DMS153 treated with DMSO at 0.1 percent for 48 hours (cell line): Measurements from ENCODE around the gene LRIG2.
"Not testable (repeated sequence)": the region's sequence is repeated elsewhere in the genome, so short reads cannot be mapped to it uniquely, and the experiment has no call there.

ENCODE experiments used
- DNase-seq: peaks from one replicate; lab custom pipeline; 2025; ENCODE audit not compliant: unreplicated experiment; lab: John Stamatoyannopoulos, UW

Gene LRIG2, protein sequence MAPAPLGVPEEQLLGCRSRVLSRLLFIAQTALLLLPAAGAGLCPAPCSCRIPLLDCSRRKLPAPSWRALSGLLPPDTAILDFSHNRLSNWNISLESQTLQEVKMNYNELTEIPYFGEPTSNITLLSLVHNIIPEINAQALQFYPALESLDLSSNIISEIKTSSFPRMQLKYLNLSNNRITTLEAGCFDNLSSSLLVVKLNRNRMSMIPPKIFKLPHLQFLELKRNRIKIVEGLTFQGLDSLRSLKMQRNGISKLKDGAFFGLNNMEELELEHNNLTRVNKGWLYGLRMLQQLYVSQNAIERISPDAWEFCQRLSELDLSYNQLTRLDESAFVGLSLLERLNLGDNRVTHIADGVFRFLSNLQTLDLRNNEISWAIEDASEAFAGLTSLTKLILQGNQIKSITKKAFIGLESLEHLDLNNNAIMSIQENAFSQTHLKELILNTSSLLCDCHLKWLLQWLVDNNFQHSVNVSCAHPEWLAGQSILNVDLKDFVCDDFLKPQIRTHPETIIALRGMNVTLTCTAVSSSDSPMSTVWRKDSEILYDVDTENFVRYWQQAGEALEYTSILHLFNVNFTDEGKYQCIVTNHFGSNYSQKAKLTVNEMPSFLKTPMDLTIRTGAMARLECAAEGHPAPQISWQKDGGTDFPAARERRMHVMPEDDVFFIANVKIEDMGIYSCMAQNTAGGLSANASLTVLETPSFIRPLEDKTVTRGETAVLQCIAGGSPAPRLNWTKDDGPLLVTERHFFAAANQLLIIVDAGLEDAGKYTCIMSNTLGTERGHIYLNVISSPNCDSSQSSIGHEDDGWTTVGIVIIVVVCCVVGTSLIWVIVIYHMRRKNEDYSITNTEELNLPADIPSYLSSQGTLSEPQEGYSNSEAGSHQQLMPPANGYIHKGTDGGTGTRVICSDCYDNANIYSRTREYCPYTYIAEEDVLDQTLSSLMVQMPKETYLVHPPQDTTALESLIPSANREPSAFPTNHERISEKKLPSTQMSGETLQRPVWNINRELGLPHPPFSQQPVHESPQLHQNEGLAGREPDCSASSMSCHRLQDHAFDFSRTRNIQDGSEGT

DNA sequence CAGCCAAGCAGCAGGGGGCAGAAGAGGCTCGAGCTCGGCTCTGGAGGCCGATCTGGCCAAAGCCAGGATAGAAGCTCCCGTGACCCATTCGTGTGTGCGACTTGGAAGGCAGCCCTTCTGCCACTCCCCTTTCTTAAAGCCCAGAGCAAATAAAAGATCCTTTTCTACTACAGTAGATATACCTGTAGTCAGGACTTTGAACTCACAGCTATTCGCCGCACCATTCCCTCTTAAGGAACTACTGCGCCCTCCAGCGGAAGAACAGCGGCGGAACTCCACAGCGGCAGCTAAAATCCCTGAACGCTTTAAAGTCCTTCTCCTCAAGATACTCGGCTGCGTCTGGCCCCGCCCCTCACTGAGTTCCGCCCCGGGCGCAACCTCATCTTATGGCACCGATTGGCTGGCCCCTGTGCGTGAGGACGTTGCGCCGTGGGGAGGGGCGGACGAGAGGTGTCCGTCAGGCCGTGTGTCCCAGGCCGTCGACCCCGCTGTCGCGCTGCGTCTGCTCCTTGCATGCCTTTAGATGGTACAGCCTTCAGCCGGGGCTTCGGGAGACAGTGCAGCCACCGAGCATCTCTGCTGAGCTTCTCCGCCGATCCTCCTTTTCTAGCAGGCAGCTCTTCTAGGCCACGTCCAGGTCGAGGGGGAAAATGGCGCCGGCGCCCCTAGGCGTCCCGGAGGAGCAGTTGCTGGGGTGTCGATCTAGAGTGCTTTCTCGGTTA is at the start of gene LRIG2:
Gene LRIG2 (plus strand): TSS at position 442 of the 722 bp plus-strand sequence. CDS start 209 bp downstream, at position 651.
- peak; percentile 93 for DNase-seq

DNA sequence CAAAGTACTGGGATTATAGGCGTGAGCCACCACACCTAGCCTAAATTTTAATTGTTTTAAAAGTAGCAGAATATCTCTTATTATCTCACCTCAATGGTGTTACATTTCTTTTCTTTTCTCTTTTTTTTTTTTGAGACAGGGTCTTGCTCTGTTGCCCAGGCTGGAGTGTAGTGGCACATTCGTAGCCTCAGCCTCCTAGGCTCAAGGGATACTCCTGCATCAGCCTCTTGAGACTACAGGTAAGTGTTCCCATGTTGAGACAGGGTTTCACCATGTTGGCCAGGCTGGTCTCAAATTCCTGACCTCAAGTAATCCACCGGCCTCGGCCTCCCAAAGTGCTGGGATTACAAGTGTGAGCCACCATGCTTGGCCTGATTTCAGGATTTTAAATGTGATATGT is 49.7 kb upstream of the LRIG2 start:
- not testable (repeated sequence) for DNase-seq

DNA sequence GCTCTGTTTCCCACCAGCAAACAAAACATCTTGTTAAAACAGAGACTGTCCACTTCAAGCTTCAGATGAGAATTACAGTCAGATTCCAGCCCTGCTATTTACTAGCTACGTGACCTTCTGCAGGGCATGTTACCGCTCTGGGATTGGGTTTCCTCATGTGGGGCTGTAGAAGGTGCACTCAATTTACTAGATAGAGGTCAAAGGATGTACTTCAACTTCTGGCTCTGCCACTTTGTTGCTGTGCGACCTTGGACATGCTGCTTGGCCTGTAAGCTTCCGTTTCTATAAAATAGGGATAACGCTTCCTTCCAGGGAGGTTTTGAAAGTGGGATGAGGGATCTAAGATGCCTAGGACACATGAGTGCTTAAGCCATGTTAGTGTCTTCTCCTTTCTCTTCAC is 46.0 kb upstream of the LRIG2 start:
- no peak for DNase-seq

DNA sequence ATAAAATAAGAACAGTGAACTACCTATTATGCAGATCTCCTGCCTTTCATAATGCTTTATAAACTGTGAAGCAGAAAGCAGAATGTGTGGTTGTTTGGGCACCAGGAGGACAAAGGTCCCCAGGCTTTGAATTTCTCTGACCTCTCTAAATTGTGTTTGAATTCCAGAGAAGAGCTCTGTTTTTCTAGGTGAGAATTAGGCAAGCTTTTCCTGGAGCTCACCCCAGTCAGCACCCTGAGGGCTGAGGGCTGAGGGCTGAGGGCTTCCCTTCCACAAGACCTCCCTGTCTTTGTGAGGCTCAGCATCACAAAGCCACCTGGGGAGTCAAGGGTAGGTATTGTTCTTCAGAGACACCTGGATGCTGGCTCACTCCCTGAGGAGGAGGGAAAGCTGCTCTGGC is 45.5 kb upstream of the LRIG2 start:
- DNase-seq = no peak

DNA sequence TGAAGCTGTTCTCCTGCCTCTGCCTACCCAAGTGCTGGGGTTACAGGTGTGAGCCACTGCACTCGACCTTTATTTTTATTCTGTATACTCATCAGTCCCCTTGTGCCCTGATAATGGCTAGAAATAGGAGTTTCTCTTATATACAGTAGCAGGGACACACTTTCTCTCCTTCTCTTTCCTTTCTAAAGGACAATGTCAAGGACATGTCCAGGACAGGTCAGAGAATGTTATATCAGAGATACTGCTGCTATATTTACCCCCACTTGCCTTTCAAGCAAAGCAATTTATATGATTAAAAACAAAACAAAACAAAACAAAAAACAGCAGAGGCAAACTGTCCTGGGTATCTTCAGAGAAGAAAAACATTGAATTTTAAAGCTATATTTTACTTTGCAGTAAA is 43.2 kb upstream of the LRIG2 start:
- no peak for DNase-seq

DNA sequence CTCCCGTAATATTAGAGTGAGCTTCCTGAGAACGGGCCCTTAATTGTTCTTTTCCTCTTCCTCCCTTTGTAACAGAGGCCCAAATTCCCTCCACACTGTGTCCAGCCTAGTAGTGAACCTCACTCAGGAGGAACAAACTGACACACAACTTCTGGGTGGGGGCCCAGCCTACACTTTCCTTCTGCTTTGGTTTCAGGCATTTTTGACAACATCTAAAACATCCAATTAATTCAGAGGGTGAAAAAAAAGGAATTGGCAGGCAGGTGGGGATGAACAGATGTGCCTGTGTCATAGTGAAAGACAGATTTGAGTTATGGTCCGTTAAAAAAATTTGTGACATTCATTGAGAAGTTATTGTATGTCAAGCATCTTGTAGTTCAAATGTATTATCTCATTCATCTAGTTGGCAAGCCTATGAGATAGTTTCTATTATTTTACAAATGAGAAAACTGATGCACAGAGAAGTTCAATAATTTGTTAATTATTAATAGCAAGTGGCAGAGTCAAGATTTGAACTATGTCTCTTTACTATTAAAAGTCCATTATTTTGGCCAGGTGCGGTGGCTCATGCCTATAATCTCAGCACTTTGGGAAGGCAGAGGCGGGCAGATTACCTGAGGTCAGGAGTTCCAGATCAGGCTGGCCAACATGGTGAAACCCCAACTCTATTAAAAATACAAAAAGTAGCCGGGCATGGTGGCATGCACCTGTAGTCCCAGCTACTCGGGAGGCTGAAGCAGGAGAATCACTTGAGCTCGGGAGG is 41.6 kb upstream of the LRIG2 start:
- DNase-seq = no peak

DNA sequence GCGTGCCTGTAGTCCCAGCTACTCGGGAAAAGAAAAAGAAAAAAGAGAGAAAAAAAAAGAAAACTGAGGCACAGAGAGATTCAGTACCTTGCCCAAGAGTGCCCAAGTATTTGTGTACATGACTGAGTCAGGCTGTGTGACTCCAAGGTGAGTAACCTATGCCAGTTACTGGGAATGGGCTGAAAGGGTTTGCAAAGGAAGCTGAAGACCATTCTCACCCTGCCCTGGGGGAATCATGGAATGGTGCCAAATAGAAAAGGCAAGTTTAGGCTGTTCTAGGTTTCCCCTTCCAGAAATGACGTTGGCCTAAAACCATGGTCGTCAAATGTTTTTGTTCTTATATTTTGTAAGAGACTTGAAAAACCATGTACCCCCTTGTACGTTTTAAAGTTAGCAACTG is 37.9 kb upstream of the LRIG2 start:
- DNase-seq = no peak

DNA sequence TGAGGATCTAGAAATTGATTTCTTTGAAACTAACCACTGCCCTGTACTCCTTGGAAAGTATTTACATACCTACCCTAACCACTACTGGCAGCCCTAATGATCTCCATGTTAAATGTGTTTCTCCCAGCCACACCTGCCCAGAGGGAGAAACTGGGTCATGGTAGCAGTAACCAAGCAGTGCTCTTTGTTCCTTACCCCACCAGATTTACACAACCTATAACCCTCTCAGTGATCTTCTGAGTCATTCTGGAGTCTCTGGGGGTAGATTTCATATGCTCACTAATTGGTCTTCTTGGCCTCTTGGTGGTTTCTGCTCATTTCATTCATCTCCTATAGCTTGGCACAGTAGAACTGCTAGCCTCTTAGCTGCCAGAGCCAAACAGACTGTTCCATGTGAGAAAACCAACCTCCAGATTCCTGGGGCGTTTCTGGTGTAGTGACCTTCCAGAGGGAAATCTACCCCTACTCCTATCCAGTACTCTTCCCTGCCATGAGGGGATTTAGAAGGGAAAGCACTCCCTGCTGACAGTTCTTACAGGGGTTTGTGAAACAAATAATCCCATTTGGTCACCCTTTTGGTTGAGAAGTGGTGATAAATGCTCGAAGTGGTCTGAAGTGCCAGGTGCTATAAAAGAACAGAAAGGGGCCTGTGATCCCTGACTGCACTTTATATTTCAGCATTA is 36.2 kb upstream of the LRIG2 start:
- no peak for DNase-seq

DNA sequence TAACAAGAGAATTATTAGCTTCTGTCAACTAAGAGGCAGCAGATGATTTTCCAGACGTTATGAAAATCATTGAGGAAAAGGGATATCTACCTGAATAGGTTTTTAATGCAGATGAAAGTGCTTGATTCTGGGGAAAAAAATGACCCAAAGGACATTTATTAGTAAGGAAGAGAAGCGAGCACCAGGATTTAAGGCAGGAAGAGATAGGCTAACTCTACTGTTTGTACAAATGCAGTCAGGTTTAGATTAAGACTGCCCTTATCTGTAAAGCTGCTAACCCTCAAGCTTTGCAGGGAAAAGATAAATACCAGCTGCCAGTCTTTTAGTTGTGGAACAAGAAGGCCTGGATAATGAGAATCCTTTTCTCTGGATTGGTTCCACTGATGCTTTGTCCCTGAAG is 33.0 kb upstream of the LRIG2 start:
- no peak for DNase-seq

DNA sequence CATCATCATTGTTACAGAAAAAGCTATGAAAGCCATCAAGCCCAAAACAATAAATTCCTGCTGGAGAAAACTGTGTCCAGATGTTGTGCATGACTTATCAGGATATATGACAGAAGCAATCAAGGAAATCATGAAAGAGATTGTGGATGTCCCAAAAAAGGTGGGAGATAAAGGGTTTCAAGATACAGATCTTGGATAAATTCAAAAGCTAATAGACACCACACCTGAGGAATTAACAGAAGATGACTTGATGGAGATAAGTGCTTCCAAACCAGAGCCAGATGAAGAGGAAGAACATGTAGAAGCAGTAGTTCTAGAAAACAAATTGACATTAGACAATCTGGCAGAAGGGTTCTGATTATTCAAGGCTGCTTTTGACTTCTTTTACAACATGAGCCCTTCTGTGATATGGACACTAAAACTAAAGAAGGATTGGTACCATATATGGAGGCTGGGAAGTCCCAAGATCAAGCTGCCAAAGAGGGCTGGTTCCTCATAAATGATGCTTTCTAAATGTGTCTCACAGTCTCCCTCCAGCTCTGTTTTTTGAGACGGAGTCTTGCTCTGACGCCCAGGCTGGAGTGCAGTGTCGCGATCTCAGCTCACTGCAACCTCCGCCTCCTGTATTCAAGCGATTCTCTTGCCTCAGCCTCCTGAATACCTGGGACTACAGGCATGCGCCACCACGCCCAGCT is 32.1 kb upstream of the LRIG2 start:
- no peak for DNase-seq

DNA sequence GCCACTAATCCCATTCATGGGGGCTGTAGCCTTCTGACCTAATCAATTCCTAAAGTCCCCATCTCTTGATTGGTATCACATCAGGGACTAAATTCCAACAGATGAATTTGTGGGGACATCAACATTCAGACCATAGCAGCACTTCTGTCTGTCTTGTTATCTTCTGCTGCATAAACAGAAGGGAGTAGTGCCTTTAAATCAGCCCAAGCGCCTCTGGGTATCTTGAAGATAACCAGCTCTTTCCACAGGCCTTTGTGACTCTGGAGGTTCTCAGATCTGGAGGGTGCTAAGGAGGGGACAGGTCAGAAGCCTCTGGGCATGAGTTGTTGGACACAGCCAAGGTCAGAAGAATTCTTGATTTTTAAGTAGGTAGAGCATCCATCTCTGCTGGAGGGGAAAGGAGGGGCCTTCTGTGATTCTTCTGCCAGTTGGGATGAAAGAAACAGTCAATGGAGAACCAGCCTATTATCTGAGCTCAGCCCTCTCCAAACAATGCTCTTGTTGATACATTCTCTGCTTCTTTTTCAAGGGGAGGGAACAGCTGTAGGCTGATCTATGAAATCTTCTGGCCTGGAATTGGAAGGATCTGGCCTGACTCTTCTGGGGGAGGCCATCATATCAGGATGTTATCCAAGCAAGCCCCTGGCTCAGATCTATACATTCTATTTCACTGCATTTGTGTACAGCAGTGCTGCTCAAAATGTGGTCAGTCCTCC is 31.3 kb upstream of the LRIG2 start:
- no peak for DNase-seq

DNA sequence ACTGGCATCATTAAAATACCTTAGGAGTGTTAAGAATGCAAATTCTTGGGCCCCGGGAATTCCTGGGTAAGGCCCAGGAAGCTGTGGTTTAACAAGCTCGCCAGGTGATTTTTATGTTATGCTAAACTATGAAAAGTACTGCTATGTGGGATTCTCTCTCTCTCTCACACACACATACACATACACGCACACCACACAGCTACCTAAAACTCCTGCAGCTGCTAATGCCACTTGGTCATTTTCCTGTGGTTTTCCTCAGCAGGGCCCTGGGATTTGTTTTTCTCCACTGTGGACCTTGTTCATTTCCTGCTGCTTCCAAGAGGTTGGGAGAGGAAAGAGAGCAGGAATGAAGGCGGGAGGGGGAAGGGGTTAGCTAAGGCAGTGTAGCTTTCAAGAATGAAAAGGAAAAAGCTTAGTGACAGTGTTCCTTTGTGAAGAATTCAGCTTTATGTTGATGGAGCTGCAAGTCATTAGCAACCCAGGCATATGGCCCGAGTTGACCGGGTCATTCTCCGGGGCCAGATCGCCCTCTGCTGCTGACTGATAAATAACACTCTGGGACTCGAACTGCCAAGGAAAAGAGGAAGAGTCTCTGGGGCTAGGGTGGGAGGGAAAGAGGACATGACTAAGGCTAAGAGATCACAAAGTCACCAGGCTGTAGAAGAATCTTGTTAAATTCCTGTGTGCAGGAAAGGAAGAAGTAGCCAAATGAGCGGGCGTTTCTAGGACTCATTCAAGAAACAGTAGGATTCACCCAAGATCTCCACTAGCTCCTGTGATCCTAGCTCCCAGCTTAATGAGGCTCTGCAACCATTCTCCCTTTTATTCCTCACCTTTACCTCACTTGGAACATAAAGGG is 30.5 kb upstream of the LRIG2 start:
- DNase-seq = no peak

DNA sequence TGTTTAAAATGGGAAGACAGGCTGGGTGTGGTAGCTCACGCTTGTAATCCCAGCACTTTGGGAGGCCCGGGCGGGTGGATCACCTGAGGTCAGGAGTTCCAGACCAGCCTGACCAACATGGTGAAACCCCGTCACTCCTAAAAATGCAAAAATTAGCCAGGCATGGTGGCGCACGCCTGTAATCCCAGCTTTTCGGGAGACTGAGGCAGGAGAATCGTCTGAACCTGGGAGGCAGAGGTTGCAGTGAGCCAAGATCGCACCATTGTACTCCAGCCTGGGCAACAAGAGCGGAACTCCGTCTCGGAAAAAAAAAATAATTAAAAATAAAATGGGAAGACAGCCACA is 29.9 kb upstream of the LRIG2 start:
- DNase-seq = not testable (repeated sequence)

DNA sequence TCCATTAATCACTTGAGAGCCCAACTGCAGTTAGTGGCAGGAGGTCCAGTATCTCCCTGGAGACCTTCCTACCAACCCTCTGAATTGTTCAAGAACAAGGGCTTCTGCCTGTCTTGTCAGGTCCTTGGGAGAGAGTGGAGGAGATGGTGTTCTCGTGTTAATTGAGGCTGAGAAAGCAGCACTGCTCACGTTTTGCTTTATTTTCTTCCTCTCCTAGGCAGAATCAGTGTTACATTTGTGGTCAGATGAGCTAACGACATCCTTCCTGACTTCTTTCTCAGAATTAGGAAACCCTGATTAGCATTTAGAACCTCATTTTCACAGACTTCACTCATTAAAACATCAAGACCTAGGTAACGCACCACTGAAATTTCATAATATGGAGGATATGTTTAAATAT is 26.4 kb upstream of the LRIG2 start:
- no peak for DNase-seq

DNA sequence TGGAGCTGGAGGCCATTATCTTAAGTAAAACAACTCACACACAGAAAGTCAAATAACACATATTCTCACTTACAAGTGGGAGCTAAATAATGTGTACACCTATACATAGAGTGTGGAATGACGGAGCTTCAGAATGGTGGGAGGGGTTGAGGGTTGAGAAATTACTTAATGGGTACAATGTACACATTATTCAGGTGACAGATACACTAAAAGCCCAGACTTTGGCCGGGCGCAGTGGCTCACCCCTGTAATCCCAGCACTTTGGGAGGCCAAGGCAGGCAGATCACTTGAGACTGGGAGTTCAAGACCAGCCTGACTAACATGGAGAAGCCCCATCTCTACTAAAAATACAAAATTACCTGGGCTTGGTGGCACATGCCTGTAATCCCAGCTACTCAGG is 24.9 kb upstream of the LRIG2 start:
- no peak for DNase-seq

DNA sequence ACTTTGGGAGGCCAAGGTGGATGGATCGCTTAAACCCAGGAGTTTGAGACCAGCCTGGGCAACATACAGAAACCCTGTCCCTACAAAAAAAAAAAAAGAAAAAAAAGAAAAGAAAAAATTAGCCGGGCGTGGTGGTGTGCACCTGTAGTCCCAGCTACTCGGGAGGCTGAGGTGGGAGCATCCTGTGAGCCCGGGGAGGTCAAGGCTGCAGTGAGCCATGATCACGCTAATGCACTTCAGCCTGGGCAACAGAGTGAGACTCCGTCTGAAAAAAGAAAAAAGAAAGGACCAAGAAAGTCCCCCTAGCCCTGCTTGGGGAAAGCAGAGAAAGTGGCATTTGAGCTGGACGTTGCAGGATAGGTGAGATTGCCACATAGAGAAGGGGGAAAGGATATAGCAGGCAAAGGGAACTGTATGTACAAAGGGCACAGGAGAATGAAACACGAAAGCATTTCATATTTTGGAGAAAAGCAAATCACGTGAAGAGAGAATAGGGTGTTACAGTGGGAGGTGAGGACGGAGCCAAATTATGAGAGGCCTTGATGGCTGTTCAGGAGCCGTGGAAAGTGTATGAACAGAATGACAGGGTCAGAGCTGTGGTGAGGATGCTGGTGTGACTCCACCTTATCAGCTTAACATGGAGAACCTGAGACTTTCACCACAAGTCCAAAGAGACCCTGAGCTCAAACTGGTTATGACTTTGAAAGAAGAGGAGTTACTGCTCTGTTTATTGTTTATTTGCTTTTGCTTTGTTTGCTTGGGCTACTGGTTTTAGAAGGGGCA is 19.5 kb upstream of the LRIG2 start:
- no peak for DNase-seq

DNA sequence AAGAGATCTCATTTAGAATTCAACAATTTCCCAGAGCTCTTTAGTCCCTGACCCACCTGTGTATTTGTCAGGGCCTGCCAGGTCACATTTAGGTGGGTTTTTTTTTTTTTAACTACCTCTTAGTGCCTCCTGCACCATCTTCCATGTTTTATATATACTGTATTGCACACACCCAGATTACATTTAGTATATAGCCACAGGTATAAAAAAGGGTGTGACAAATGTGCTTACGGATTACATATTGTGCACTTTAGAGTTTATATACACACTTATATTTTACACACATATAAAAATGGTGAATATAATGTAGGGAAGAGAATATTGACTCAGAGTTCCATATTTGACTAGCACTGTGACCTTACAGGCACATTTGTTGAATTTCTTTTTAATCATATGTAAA is 17.4 kb upstream of the LRIG2 start:
- DNase-seq = no peak
